Cortex of kidney (tissue), 1 donor: ENCODE results near the gene CEP152.
A peak's percentile ranks its signal among the peaks of the same experiment; 100 is the strongest.
"Not testable (repeated sequence)": the region's sequence is repeated elsewhere in the genome, so short reads cannot be mapped to it uniquely, and the experiment has no call there.

ENCODE experiments used
- DNase-seq: peaks from one replicate; lab custom pipeline; 2025; lab: John Stamatoyannopoulos, UW

CEP152 gene, protein sequence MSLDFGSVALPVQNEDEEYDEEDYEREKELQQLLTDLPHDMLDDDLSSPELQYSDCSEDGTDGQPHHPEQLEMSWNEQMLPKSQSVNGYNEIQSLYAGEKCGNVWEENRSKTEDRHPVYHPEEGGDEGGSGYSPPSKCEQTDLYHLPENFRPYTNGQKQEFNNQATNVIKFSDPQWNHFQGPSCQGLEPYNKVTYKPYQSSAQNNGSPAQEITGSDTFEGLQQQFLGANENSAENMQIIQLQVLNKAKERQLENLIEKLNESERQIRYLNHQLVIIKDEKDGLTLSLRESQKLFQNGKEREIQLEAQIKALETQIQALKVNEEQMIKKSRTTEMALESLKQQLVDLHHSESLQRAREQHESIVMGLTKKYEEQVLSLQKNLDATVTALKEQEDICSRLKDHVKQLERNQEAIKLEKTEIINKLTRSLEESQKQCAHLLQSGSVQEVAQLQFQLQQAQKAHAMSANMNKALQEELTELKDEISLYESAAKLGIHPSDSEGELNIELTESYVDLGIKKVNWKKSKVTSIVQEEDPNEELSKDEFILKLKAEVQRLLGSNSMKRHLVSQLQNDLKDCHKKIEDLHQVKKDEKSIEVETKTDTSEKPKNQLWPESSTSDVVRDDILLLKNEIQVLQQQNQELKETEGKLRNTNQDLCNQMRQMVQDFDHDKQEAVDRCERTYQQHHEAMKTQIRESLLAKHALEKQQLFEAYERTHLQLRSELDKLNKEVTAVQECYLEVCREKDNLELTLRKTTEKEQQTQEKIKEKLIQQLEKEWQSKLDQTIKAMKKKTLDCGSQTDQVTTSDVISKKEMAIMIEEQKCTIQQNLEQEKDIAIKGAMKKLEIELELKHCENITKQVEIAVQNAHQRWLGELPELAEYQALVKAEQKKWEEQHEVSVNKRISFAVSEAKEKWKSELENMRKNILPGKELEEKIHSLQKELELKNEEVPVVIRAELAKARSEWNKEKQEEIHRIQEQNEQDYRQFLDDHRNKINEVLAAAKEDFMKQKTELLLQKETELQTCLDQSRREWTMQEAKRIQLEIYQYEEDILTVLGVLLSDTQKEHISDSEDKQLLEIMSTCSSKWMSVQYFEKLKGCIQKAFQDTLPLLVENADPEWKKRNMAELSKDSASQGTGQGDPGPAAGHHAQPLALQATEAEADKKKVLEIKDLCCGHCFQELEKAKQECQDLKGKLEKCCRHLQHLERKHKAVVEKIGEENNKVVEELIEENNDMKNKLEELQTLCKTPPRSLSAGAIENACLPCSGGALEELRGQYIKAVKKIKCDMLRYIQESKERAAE (N-terminal part only)

GRCh38 chr15:48810414-48811324, at the start of gene CEP152:
Gene CEP152 (minus strand): TSS chr15:48811069. CDS start chr15:48805649, 5,420 bp downstream.
- peak; percentile 89 for DNase-seq

- DNase-seq = no peak
Observed at GRCh38 chr15:48859426-48859825, 48.6 kb upstream of the CEP152 start.

GRCh38 chr15:48858401-48858800, 47.5 kb upstream of the CEP152 start:
- no peak for DNase-seq

GRCh38 chr15:48856942-48857341, 46.1 kb upstream of the CEP152 start:
- DNase-seq = no peak

DNA sequence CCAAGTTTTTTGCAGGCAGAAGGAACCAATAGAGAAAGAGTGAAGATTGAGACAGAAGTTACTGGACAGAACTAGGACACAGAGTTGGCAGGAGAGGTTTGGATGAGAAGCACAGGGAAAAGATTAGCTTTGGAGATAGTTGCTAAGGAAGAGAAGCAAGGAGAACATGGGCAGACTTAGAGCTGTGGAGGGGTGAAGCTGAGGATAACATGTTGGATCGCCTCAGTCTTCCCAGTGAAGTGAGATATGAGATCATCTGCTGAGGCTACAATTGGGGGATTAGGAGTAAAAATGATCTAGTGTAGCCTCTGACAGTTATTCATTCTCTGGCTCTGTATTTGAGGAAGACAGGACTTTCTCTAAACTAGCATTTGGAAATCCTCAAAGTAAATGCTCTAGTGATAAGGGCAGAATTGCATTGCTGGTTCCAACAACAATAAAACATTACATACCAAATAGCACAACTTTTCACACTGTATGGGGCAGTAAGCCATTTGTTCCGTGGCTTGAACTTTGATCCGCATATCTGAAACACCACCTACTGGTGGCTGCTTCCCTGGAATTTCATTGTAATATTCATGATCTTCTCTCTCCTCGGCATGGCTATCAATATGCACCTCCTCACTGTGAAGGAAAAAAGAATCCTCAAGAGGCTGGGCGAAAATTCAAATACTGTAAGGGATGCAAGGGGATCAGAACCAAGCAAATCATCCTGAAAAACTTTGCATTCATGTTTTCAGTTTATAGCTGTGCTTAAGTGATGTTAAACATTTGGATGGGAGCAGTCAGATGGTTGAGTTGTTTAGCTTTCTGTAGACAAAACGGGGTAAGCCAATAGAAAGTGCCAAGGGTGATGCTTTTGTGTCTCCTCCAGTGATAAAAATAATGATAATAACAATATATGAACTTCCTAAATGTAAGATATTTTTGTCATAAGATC, 44.9 kb upstream of the CEP152 start:
- DNase-seq = no peak

DNA sequence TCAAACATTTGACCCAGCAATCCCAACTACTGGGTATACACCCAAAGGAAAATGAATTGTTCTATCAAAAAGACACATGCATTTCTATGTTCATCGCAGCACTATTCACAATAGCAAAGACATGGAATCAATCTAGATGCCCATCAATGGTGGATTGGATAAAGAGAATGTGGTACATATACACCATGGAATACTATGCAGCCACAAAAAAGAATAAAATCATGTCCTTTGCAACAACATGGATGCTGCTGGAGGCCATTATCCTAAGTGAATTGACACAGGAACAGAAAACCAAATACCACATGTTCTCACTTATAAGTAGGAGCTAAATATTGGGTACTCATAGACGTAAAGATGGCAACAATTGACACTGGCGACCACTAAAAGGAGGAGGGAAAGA, 43.6 kb upstream of the CEP152 start:
- not testable (repeated sequence) for DNase-seq

DNA sequence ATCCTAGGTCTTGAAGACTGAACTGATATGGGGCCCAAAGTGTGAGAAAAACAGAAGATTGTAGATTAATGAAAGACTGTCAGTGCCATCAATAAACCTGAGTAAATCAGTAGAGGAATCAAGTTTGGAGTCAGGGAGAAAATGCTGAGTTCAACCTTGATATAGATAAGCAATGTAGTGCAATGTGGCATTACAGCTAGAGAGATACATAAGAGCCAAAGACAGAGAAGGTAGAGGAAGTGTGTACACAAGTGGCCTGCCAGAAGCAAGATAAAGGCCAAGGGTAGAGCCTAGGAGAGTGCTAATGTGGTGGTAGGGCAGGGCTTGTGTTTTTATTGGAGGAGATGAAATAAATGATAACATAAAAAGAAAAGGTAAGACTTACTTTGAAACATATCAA, 41.1 kb upstream of the CEP152 start:
- DNase-seq = no peak

DNA sequence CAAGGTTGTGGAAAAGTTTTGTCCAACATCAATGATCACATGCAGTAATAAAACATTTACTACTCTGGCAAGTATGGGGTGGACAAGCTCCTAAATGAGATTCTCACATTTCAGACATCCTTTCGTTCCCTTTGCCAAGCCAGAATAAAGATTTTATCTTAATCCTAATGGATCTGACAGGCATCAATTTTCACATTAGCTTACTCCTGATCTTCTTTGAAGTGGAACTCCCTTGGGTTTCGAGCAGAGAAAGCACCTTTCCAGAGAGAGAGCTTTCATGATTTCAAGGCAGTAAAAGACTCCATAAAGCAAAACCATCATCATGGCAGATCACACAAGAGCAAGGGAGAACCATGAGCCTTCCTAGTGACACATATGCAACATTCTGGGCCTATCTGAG, 39.8 kb upstream of the CEP152 start:
- DNase-seq = no peak

- no peak for DNase-seq
Observed at GRCh38 chr15:48845123-48845522, 34.3 kb upstream of the CEP152 start.

- DNase-seq = no peak
Observed at GRCh38 chr15:48842501-48842900, 31.6 kb upstream of the CEP152 start.

DNA sequence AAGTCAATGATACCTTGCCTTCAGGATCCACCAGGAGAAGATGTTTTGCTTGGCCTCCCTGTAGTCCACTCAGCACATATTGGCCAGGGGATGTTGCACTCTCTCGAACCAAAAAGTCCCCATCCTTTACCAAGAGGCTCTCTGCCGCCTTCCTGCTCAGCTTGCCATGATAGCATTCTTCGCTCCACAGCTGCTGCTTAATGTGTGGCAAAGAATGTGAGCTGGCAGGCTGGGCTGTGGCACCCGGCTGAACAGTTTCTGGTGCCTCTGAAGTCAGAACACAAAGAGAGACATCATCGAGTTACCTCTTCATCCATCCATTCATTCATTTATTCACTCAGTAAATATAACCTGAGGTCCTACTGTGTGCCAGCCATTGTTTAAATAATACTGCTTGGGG, 23.9 kb upstream of the CEP152 start:
- DNase-seq = no peak

DNA sequence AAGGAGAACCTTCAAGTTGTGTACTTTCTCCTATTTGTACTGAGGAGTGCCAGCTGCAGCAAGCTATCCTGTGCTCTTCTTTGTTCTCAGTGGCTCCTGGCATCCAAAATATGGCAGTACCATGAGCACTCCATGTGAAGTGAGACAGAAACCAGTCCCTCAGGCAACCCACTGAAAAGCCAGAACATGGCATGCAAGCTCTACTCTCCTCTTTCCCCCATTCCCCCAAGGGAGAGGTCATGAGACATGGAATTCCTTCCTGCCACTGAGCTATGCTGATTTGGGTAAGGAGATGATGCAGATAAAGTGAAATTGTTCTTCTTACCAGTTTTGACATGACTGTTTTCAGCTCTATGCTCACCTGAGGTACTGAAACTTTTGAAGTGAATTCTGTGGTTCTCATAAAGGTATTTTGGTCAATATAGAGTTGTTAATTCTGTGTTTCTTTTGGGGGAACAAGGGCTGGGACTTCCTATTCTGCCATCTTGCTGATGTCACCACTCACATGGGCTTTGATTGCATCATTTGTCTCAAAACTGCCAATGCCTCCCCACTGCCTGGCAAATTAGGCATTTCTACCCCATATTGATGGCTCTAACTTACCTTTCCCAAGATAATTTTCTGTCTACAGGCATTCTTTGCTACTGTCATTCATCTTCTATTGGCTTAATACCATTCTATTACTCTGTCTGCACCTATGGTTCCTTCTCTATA, 22.8 kb upstream of the CEP152 start:
- DNase-seq = no peak

DNA sequence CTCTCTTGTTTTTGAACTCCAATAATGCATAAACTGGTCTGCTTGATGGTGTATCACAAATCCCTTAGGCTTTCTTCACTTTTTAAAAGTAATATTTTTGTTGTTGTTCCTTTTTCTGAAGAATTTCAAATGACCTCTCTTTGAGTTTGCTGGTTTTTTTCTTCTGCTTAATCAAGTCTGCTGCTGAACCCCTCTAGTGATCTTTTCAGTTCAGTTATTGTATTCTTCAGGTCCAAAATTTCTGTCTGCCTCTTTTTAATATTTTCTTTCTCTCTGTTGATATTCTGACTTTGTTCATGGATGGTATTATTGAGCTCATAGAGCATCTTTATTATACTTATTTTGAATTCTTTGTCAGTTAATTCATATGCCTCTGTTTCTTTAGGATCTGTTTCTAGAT, 21.8 kb upstream of the CEP152 start:
- no peak for DNase-seq

GRCh38 chr15:48828906-48829305, 18.0 kb upstream of the CEP152 start:
- DNase-seq = no peak

DNA sequence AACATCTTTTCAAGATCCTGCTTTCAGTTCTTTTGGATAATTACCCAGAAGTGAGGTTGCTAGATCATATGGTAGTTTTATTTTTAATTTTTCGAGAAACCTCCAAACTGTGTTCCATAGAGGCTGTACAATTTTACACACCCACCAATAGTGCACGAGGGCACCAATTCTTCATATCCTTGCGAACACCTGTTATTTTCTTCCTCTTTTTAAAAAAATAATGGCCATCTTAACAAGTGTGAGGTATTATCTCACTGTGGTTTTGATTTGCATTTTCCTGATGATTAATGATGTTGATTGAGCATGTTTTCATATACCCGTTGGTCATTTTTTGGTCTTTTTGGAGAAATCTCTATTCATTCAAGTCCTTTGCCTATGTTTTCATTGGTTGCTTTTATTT, 17.6 kb upstream of the CEP152 start:
- no peak for DNase-seq

DNA sequence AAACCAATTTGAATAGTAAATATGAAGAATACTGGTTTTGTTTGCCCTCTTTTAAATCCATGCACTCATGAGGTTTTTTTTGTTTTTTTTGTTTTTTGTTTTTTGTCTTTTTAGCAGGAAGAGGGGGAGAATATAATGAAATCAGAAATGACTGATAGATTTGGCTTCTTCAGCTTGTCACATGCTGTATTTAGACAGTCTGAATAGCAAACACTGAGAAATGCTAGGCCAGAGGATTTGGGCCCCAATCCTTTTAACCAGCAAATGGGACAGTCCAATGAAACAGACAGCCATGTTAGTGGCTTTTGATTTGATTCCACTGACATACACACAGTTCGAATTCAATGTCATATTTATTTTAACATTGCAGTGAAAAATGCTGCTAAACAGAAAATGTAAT, 14.2 kb upstream of the CEP152 start:
- no peak for DNase-seq

DNA sequence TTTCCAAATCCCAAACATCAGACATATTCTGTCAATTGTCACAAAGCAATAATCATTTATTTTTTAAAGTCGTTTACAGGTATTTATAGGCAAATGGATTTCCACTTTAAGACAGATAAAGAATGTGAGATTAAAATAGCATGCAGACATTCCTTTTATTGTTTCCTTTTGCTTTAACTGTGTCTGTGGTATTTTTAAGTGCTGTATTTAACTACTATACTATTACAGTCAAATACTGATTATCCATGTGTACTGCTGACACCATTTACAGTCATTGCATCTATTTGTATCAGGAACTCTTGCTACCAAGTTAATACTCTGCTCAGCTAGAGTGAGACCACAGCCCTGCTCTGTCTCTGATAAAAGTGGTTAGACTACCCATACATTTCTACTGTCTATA, 12.8 kb upstream of the CEP152 start:
- DNase-seq = no peak

GRCh38 chr15:48823237-48823636, 12.4 kb upstream of the CEP152 start:
- DNase-seq = no peak

DNA sequence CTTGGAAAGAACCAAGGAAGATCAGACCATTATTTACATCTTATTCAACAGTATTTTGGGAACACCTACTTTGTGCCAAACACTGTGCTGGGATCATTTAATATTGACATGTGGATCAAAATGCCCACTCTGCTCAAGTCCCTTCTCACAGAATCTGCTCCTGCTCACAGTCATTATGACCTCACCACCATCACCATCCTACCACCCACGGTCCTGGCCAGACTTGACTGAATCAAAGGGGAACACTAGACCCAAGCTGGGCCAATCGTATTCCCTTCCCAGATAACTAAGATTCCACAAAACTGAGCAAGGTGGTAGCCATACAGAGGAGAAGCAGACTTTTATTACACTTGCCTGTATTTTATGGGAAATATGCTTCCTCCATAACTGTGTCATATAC, 3.4 kb upstream of the CEP152 start:
- no peak for DNase-seq
